Jurkat, Clone E6-1 (cell line): Measurements from ENCODE around the gene KRTAP5-9.
"Not testable (repeated sequence)": the region's sequence is repeated elsewhere in the genome, so short reads cannot be mapped to it uniquely, and the experiment has no call there.

Experiments
- DNase-seq: peaks from one replicate; pipeline ENCODE4 v3.0.0-alpha.2; 2011; ENCODE audit warnings: low read depth, low spot score
- H3K4me3 ChIP-seq: 2 replicates; pipeline ENCODE4 v1.5.1; 2011; ENCODE audit warnings: mild to moderate bottlenecking, low read length, control low read depth, moderate library complexity

KRTAP5-9 gene

DNA sequence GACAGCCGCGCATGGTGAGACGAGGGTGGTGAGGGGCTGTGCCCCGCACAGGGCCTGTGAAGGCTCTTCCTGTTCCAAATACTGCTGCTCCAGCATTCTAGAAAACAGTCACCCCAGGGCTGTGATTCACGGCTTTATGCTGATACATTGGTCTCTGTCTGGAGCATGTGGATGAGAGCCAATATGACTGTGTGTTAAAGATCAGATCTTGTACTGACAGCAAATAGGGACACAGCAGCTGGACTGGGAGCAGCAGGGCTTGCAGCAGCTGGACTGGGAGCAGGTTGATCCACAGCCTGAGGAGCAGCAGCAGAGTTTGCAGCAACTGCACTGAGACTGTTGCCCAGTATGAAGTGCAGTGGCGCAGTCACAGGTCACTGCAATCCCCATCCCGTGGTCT is 31.3 kb downstream of the KRTAP5-9 start:
- not testable (repeated sequence) for H3K4me3 ChIP-seq, DNase-seq

DNA sequence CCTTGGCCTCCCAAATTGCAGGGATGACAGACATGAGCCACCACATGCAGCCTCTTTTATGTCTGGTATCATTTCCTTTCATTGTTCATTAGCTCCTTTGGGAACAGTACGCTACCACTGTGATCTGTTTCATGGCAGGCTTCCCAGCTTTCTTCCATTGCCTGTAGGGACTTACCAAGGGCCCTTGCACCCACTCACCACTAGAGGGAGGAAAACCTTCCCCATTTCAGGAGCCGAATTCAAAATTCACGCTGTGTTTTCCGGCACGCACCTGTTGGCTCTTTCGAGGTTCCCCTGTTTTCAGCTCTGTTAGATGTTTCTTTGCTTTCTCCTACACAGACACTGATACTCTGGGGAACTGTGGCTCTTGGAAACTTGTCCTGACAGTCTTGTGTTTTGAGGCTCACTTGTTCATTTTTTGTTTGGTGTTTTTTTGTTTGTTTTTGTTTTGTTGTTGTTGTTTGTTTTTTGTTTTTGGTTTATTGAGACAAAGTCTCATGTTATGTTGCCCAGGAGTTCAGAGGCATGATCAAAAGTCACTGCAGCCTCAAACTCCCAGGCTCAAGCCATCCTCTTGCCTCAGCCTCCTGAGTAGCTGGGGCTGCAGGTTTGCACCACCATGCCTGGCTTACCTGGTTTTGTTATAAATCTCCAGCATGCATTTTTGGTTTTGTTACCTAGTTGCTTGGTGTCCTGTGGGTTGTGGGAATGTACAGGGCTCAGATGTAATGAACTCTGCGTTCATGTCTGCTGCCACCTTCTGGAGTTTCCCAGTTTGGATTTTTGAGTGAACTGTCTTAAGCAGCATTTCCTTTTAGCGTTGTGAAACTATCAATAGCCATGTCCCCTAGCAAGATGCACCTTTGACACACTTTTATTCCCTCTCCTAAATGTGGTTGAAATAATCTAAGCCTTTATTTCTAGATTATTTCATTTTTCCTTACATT is 32.1 kb downstream of the KRTAP5-9 start:
- DNase-seq = peak; percentile 33
- no peak overlapping the region for H3K4me3 ChIP-seq

DNA sequence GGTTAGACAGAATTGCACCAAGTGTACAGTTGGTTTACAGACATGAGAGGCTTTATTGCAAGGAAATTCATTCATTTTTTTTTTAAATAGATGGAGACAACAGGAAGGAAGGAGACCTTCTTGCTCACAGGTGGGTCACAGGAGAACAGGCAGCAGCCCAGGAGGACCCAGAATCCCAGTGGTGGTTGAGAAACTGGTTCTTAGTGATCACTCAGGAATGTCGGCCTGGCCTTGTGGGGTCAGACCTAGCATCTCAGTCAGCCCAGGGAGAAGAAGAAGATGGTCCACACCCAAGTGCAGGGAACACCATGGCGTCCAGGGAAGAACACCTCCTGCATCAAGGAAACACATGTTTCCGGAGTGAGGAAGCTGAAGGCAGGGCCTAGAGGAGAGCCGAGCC is 33.6 kb downstream of the KRTAP5-9 start:
- no peak overlapping the region for H3K4me3 ChIP-seq
- no peak for DNase-seq

- no peak within 1 kb of the TSS for H3K4me3 ChIP-seq
- DNase-seq = no peak
Measured at GRCh38 chr11:71582309-71582895, 34.2 kb downstream of the KRTAP5-9 start, which contains the start of gene KRTAP5-11. KRTAP5-11 (minus strand) TSS chr11:71582875; CDS start chr11:71582837, 38 bp downstream.

DNA sequence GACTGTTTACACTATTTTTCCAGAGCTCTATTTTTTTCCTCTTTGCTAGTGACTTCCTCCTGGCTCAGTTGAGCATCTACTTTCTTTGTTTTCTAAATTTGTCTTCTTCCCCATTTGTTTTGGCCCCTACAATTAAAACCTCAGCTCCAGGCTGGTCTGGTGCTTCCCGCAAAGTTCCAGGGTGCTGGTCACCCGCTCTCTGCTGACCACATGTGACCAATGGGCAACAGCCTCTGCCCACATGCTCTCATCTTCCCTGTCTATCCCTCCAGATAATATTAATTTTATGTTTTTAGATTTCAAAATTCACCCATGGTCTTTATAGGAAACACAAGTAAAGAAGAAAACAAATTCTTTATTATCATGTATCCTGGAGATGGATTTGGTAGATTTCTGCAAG is 34.7 kb downstream of the KRTAP5-9 start:
- not testable (repeated sequence) for DNase-seq, H3K4me3 ChIP-seq

GRCh38 chr11:71585673-71586072 is 37.5 kb downstream of the KRTAP5-9 start:
- DNase-seq, H3K4me3 ChIP-seq: not testable (repeated sequence)

- not testable (repeated sequence) for DNase-seq
Measured at GRCh38 chr11:71588314-71588713, 40.1 kb downstream of the KRTAP5-9 start.

DNA sequence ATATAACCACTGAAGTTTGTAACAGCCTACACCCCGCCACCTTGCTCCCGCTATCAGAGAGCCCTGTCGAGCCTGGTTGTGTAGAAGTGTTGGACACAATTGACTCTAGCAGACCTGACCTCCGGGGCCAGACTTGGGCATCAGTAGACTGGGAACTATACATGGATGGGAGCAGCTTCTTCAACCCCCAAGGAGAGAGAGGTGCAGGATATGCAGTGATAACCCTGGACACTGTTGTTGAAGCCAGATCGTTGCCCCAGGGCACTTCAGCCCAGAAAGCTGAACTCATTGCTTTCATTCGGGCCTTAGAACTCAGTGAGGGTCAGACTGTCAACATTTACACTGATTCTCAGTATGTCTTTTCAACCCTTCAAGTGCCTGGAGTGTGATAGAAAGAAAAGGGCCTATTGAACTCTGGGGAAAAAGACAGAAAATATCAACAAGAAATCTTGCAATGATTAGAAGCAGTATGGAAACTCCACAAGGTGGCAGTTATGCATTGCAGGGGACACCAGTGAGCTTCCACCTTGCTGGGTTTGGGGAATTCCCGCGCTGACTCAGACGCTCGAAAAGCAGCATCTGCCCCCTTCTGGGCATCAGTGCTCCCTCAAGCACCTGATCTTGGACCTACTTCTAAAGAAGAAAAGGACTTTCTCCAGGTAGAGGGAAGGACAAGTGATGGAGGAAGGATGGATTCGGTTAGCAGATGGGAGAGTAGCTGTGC is 40.8 kb downstream of the KRTAP5-9 start:
- peak; percentile 32 for DNase-seq
- not testable (repeated sequence) for H3K4me3 ChIP-seq

More at GRCh38 chr11:71588314-71588713, 40.1 kb downstream of the KRTAP5-9 start:
- not testable (repeated sequence) for H3K4me3 ChIP-seq

DNA sequence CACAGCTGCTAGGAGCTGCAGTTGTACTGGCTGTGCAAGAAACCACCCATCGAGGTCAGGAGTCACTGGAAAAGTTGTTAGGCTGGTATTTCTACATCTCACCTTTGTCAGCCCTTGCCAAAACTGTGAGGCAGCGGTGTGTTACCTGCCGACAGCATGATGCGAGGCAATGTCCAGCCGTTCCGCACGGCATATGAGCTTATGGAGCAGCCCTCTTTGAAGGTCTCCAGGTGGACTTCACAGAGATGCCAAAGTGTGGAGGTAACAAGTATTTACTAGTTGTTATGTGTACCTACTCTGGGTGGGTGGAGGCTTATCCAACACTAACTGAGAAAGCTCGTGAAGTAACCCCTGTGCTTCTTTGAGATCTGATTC is 41.3 kb downstream of the KRTAP5-9 start:
- not testable (repeated sequence) for H3K4me3 ChIP-seq, DNase-seq
